ENCODE data around the gene RNF151. TPM values are rescaled to one million over a fixed set of nuclear protein-coding genes. Genes with fewer than 3 reads are reported as not detected.

The RNF151 gene
- total and polyA plus RNA-seq, 2 of the 13 experiments (the other 11 are each of a cell fraction or from before 2014, with no cell fraction given) = not detected

- no peak for TF ChIP-seq PREB (CRISPR knock-in tag; IDR thresholded peaks at IDR 0.05)
- no peak for TF ChIP-seq TIGD3 (CRISPR knock-in tag; IDR thresholded peaks at IDR 0.05; ENCODE audit: borderline replicate concordance)
- TF ChIP-seq GLMP (CRISPR knock-in tag; IDR thresholded peaks at IDR 0.05; ENCODE audit: borderline replicate concordance) = no peak
- peak; percentile 89; the same call in 2 of the 3 replicates for TF ChIP-seq MXI1 (IDR thresholded peaks at IDR 0.05; ENCODE audit: borderline replicate concordance, low read depth, low read length)
- peak; percentile 47; the same call in 1 of the 2 replicates for TF ChIP-seq ZNF441 (CRISPR knock-in tag; IDR thresholded peaks at IDR 0.05; ENCODE audit: borderline replicate concordance)
- TF ChIP-seq HNRNPK (IDR thresholded peaks at IDR 0.05; ENCODE audit: low read depth, low read length, poor library complexity, severe bottlenecking) = peak; percentile 67
- peak; percentile 87 for TF ChIP-seq HDAC1 (CRISPR knock-in tag; IDR thresholded peaks at IDR 0.05)
- TF ChIP-seq PRMT3 (CRISPR knock-in tag; IDR thresholded peaks at IDR 0.05; ENCODE audit: borderline replicate concordance, low read depth) = 0 out of 2 replicates have a peak, but pooled peaks have one; percentile 17
- peak; percentile 56; the same call in 1 of the 2 replicates for TF ChIP-seq ARHGAP35 (CRISPR knock-in tag; IDR thresholded peaks at IDR 0.05; ENCODE audit: borderline replicate concordance)
- TF ChIP-seq ZNF44 (CRISPR knock-in tag; IDR thresholded peaks at IDR 0.05) = no peak
- peak; percentile 81 for TF ChIP-seq RBFOX2 (IDR thresholded peaks at IDR 0.05; ENCODE audit: low read depth, low read length)
- TF ChIP-seq MZF1 (CRISPR knock-in tag; IDR thresholded peaks at IDR 0.05; ENCODE audit: borderline replicate concordance) = no peak
- no peak for TF ChIP-seq TRIM24 (CRISPR knock-in tag; IDR thresholded peaks at IDR 0.05)
- 0 out of 2 replicates have a peak, but pooled peaks have one; percentile 72 for TF ChIP-seq ZNF33A (CRISPR knock-in tag; IDR thresholded peaks at IDR 0.05; ENCODE audit: borderline replicate concordance)
- no peak for TF ChIP-seq KMT2B (CRISPR knock-in tag; IDR thresholded peaks at IDR 0.05)
- peak; percentile 36; the same call in 1 of the 2 replicates for TF ChIP-seq ZNF598 (CRISPR knock-in tag; IDR thresholded peaks at IDR 0.05; ENCODE audit: borderline replicate concordance)
- no peak for TF ChIP-seq GATA4 (IDR thresholded peaks at IDR 0.05; ENCODE audit: borderline replicate concordance, low read depth)
- TF ChIP-seq CREBL2 (CRISPR knock-in tag; IDR thresholded peaks at IDR 0.05; ENCODE audit: borderline replicate concordance) = no peak
- TF ChIP-seq ZKSCAN5 (CRISPR knock-in tag; IDR thresholded peaks at IDR 0.05) = no peak
- TF ChIP-seq KLF15 (CRISPR knock-in tag; IDR thresholded peaks at IDR 0.05; ENCODE audit: borderline replicate concordance) = 0 out of 2 replicates have a peak, but pooled peaks have one; percentile 79
- TF ChIP-seq KAT7 (CRISPR knock-in tag; IDR thresholded peaks at IDR 0.05; ENCODE audit: borderline replicate concordance) = 0 out of 2 replicates have a peak, but pooled peaks have one; percentile 37
- TF ChIP-seq TFE3 (CRISPR knock-in tag; IDR thresholded peaks at IDR 0.05) = no peak
- peak; percentile 35; the same call in 1 of the 2 replicates for TF ChIP-seq ZNF451 (CRISPR knock-in tag; IDR thresholded peaks at IDR 0.05)
- no peak for TF ChIP-seq NKX3-1 (CRISPR knock-in tag; IDR thresholded peaks at IDR 0.05)
Observed at GRCh38 chr16:1983544-1984346, 17.1 kb downstream of the RNF151 start, which contains the start of gene GFER (continued).

All from HepG2 (cell line).